Measurements from ENCODE around the gene PALM.
"Not testable (repeated sequence)": the region's sequence is repeated elsewhere in the genome, so short reads cannot be mapped to it uniquely, and the experiment has no call there.

PALM gene

DNA sequence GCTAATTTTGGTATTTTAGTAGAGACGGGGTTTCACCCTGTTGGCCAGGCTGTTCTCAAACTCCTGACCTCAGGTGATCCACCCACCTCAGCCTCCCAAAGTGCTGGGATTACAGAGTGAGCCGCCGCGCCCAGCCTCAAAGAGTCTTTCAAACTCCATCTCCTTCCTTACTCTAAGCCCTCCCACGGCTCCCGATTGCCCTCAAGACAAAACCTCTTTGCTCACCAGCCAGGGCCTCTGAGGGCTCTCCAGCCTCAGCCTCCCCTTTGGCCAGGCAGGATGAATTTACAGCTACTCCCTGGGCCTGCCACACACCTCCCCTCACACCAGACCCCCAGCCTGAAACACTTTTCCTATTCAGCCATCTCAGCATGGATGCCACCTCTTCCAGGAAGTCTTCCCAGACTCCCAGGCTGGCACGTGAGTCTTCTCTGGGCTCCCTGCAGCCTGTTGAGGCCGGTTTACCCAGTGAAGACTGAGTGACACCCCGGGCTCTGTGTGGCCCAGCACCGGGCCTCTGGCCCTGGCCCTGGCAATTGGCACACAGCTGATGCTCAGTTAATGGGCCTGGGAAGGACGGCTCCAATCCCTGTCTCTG is 21.1 kb upstream of the PALM start:
- DNase-seq (ENCODE audit: low spot score) = no peak
- ChIA-PET CTCF (interaction anchor here (0.6 to 0.7 kb wide), 2 partner anchors 177 to 956 kb away, joined by 3 read pairs; no protein-coding TSS in a partner anchor), POLR2A (ENCODE audit: low non-redundant PET) (no interaction called here)
- H3K27ac ChIP-seq = no peak overlapping the region
- TF ChIP-seq, protein P1, sequence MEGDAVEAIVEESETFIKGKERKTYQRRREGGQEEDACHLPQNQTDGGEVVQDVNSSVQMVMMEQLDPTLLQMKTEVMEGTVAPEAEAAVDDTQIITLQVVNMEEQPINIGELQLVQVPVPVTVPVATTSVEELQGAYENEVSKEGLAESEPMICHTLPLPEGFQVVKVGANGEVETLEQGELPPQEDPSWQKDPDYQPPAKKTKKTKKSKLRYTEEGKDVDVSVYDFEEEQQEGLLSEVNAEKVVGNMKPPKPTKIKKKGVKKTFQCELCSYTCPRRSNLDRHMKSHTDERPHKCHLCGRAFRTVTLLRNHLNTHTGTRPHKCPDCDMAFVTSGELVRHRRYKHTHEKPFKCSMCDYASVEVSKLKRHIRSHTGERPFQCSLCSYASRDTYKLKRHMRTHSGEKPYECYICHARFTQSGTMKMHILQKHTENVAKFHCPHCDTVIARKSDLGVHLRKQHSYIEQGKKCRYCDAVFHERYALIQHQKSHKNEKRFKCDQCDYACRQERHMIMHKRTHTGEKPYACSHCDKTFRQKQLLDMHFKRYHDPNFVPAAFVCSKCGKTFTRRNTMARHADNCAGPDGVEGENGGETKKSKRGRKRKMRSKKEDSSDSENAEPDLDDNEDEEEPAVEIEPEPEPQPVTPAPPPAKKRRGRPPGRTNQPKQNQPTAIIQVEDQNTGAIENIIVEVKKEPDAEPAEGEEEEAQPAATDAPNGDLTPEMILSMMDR (conservative IDR thresholded peaks at IDR 0.05; ENCODE audit: low read depth) = no peak

DNA sequence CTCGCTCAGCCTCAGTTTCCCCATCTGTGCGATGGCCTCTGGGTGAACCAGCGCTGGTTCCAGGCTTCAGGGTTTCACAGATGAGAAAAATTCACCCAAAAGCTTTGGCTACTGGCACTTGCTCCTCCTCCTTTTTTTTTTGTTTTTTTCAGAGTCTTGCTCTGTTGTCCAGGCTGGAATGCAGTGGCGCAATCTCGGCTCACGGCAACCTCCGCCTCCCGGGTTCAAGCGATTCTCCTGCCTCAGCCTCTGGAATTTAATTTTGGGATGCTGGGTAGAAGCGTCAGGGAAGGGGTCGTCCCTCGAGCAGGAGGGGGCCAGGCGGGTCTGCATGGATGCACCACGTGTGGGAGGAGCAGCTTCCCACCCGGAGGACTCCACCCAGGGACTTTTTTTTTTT is 20.5 kb upstream of the PALM start:
- TF ChIP-seq, protein P1 (conservative IDR thresholded peaks at IDR 0.05; ENCODE audit: low read depth) = no peak
- no peak overlapping the region for H3K27ac ChIP-seq
- POLR2A ChIA-PET (ENCODE audit: low non-redundant PET) = no interaction called here
- CTCF ChIA-PET = interaction anchor here (0.6 kb wide), 2 partner anchors 15 to 956 kb away, joined by 3 to 8 read pairs; no protein-coding TSS in a partner anchor
- no peak for DNase-seq (ENCODE audit: low spot score)

DNA sequence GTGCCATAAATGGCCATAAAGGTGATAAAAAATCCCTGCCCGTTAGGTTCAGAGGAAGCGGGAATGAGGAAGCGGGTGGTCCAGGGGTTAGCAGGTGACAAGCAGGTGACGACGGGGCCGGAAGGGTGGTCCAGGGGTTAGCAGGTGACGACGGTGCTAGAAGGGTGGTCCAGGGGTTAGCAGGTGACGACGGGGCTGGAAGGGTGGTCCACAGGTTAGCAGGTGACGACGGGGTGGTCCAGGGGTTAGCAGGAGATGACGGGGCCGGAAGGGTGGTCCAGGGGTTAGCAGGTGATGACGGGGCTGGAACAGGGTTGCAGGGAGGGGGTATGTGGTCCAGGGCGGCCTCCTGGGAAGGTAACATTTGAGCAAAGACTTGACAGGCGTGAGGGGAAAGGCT is 19.7 kb upstream of the PALM start:
- ChIA-PET CTCF (interaction anchor here (0.8 kb wide), 1 partner anchor 20 kb away, joined by 3 read pairs; the partner anchor contains the start of gene PALM), POLR2A (ENCODE audit: low non-redundant PET) (no interaction called here)
- DNase-seq (ENCODE audit: low spot score) = no peak
- H3K27ac ChIP-seq = no peak overlapping the region
- TF ChIP-seq, protein P1 (conservative IDR thresholded peaks at IDR 0.05; ENCODE audit: low read depth) = no peak

DNA sequence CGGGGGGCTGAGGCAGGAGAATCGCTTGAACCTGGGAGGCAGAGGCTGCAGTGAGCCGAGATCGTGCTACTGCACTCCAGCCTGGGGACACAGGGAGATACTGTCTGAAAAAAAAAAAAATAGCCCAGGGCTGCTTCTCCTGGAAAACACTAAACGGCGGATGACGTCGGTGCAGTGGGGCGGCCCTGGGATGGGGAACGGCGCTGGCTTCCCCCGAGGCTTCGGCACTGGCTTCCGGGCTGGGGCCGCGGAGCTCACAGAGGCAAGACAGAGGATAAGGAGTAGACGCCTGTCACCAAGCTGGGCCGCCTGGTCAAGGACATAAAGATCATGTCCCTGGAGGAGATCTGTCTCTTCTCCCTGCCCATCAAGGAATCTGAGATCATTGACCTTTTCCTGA is 18.5 kb upstream of the PALM start:
- CTCF ChIA-PET = no interaction called here
- POLR2A ChIA-PET (ENCODE audit: low non-redundant PET) = no interaction called here
- TF ChIP-seq, protein P1 (conservative IDR thresholded peaks at IDR 0.05; ENCODE audit: low read depth) = no peak
- no peak overlapping the region for H3K27ac ChIP-seq
- no peak for DNase-seq (ENCODE audit: low spot score)

DNA sequence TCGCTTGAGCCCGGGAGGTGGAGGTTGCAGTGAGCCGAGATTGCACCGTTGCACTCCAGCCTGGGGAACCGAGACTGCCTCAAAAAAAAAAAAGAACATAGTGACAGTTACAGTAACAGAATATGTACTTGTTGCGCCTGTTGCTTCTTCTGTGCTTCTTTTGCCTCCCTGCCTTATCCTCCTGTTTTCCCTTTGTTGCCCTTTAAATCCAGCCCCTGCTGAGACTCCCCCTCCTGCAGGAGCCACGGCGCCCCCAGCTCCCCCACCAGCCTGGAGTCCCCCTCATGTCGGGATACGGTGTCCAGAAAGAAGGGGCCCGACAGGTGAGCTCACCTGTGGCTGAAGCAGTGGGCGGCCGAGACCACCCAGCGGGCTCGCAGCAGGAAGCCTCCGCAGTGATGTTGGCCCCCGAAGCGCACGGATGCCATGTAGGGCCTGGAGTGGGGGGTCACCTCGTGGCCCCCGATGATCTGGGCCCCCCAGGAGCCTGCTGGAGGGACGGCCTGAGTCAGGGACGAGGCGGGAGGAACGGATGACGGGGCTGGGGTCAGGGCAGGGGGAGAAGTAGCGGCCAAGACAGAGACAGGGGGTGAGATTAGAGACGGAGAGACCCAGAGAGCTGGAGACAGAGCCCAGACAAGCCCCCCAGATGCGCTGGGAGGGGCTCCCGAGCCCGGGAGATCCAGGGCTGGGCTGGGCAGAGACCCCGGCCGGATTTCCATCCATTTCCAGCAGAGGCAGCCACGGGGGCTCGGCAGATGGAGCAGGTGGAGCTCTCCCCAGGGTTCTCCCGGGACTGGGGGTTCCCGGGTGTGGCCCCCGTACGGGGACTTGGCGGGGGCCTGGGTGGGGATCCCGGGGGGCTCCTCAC is 14.0 kb upstream of the PALM start:
- no peak overlapping the region for H3K27ac ChIP-seq
- DNase-seq (ENCODE audit: low spot score) = no peak
- TF ChIP-seq, protein P1 (conservative IDR thresholded peaks at IDR 0.05; ENCODE audit: low read depth) = no peak
- POLR2A ChIA-PET (ENCODE audit: low non-redundant PET) = no interaction called here
- CTCF ChIA-PET = interaction anchor here (0.6 kb wide), 1 partner anchor 59 kb away, joined by 3 read pairs; no protein-coding TSS in a partner anchor

DNA sequence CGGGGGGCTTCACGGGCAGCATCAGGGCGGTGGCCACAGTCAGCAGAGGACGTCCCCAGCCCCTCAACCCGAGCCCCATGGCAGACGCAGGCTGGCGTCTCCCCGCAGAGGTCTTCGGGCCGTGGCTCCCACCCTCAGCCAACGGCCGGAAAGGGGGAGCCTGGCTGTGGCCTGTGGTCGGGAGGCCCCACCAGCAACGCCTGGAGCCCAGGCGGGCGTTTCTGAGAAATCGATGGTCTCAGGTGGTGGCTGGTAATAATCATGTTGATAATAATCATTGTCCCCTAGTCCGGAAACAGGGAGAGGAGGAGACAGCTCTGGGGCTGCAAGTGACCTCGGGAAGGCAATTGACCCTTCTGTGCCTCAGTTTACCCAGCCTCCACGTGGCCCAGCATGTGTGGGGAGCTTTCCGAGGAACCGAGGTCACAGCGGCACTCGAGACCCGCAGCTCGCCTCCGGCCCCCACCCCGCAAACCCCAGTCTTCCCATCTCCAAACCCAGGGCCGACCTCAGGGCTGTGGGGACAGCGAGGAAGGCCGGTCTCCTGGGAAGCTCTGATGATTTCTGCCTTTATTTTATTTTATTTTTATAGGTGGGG is 13.3 kb upstream of the PALM start, which contains the start of gene PRSS57:
Gene PRSS57, minus strand, starts transcription at position 101 of the 598 bp plus-strand sequence. Its CDS starts 22 bp downstream, at position 79.
- no peak for DNase-seq (ENCODE audit: low spot score)
- CTCF ChIA-PET = interaction anchor here (0.6 kb wide), 1 partner anchor 58 kb away, joined by 3 read pairs; no protein-coding TSS in a partner anchor
- no peak within 1 kb of the TSS for H3K27ac ChIP-seq
- POLR2A ChIA-PET (ENCODE audit: low non-redundant PET) = no interaction called here
- TF ChIP-seq, protein P1 (conservative IDR thresholded peaks at IDR 0.05; ENCODE audit: low read depth) = no peak

DNA sequence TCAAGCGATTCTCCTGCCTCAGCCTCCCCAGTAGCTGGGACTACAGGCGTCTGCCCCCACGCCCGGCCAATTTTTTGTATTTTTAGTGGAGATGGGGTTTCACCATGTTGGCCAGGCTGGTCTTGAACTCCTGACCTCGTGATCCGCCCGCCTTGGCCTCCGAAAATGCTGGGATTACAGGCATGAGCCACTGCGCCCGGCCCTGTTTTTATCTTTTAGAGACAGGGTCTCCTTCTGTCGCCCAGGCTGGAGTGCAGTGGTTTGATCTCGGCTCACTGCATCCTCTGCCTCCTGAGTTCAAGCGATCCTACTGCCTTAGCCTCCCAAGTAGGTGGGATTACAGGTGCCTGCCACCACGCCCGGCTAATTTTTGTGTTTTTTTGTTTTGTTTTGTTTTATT is 10.2 kb upstream of the PALM start:
- H3K27ac ChIP-seq; CTCF ChIA-PET; DNase-seq (ENCODE audit: low spot score): not testable (repeated sequence)
- POLR2A ChIA-PET (ENCODE audit: low non-redundant PET) = interaction anchor here (0.7 kb wide), 1 partner anchor 908 kb away, joined by 5 read pairs; no protein-coding TSS in a partner anchor

DNA sequence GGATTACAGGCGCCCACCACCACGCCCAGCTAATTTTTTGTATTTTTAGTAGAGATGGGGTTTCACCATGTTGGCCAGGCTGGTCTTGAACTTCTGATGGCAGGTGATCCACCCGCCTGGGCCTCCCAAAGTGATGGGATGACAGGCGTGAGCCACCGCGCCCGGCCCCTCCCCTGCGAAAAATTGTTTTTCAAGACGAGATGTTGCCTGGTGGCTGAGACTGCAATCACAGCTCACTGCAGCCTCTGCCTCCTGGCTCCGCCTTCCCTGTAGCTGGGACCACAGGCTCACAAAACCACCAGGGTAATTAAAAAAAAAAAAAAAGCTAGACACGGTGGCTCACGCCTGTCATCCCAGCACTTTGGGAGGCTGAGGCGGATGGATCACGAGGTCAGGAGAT is 8.8 kb upstream of the PALM start:
- H3K27ac ChIP-seq; DNase-seq (ENCODE audit: low spot score): not testable (repeated sequence)
- CTCF ChIA-PET = interaction anchor here (0.7 to 0.8 kb wide), 2 partner anchors 8 to 34 kb away, joined by 3 read pairs; no protein-coding TSS in a partner anchor
- POLR2A ChIA-PET (ENCODE audit: low non-redundant PET) = interaction anchor here (0.6 kb wide), 2 partner anchors 51 to 221 kb away, joined by 3 to 5 read pairs; no protein-coding TSS in a partner anchor

DNA sequence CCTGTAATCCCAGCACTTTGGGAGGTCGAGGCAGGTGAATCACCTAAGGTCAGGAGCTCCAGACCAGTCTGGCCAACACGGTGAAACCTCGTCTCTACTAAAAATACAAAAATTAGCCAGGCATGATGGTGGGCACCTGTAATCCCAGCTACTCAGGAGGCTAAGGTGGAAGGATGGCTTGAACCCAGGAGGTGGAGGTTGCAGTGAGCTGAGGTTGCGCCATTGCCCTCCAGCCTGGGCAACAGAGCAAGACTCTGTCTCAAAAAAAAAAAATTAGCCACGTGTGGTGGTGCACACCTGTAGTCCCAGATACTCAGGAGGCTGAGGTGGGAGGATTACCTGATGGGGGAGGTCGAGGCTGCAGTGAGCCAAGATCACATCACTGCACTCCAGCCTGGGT is 5.9 kb upstream of the PALM start:
- DNase-seq (ENCODE audit: low spot score); POLR2A ChIA-PET (ENCODE audit: low non-redundant PET): not testable (repeated sequence)
- CTCF ChIA-PET = interaction anchor here (0.6 kb wide), 2 partner anchors 28 to 435 kb away, joined by 3 read pairs; no protein-coding TSS in a partner anchor
- H3K27ac ChIP-seq = peak overlapping the region; percentile 47

All from RWPE1 (cell line).